Fibroblast of the conjunctiva (primary cell): ENCODE results near the gene ASGR2.
"Not testable (repeated sequence)": the region's sequence is repeated elsewhere in the genome, so short reads cannot be mapped to it uniquely, and the experiment has no call there.

Experiments
- DNase-seq: peaks from one replicate; pipeline ENCODE4 v3.0.0-alpha.2; 2010; ENCODE audit warnings: low read depth

Gene ASGR2, protein sequence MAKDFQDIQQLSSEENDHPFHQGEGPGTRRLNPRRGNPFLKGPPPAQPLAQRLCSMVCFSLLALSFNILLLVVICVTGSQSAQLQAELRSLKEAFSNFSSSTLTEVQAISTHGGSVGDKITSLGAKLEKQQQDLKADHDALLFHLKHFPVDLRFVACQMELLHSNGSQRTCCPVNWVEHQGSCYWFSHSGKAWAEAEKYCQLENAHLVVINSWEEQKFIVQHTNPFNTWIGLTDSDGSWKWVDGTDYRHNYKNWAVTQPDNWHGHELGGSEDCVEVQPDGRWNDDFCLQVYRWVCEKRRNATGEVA

GRCh38 chr17:7114241-7114874, at the start of gene ASGR2:
Gene ASGR2 (minus strand): TSS chr17:7114822. CDS start chr17:7114240, 582 bp downstream.
- no peak for DNase-seq

GRCh38 chr17:7159571-7159970, 44.9 kb upstream of the ASGR2 start:
- not testable (repeated sequence) for DNase-seq

DNA sequence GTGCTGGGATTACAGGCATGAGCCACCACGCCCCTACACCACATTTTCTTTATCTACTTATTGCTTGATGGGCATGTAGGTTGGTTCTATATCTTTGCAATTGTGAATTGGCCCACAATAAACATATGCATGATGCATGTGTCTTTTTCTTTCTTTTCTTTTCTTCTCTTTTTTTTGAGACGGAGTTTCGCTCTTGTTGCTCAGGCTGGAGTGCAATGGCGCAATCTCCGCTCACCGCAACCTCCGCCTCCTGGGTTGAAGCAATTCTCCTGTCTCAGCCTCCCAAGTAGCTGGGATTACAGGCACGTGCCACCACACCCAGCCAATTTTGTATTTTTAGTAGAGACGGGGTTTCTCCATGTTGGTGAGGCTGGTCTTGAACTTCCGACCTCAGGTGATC, 43.8 kb upstream of the ASGR2 start:
- not testable (repeated sequence) for DNase-seq

GRCh38 chr17:7156342-7156940, 41.8 kb upstream of the ASGR2 start:
- DNase-seq, result no peak

DNA sequence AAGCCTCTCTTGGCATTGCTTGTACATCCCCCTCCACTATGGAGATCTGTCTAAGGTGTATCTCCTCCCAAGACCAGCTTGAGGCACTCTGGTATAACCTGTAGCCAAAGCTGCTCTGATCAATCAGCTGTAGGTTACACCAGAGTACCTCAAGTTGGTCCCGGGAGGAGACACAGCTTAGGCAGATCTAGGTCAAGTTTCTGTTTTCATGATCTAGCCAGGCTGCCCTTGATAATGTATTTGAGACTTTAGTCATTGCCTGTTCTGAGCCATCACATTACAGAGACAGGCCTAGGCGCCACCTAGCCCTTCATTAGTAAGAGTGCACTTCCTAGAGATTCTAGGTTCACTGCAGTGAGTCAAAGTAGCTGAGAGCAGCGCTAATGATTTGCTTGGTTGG, 33.1 kb upstream of the ASGR2 start:
- no peak for DNase-seq

DNA sequence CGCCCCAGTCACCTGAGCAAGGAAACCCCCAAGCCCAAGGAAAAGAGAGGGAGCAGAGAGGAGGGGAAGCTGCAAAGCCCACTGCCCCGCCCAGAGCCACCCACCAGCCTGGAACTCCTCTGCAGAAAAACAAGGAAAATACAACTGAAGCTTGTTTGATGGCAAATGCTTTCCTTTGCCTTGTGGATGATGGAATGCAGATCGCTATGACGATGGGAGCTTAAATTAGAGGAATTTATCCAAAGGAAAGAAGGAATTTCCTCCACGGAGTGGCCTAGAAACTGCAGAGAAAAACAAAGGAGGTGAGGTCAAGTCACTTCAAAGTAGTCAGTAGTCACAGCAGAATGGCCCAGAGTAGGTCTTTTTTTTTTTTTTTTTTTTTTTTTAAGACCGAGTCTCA, 31.5 kb upstream of the ASGR2 start:
- DNase-seq, result no peak

- DNase-seq, result no peak
Observed at GRCh38 chr17:7144213-7144612, 29.6 kb upstream of the ASGR2 start.

- DNase-seq, result no peak
Observed at GRCh38 chr17:7141824-7142223, 27.2 kb upstream of the ASGR2 start.

DNA sequence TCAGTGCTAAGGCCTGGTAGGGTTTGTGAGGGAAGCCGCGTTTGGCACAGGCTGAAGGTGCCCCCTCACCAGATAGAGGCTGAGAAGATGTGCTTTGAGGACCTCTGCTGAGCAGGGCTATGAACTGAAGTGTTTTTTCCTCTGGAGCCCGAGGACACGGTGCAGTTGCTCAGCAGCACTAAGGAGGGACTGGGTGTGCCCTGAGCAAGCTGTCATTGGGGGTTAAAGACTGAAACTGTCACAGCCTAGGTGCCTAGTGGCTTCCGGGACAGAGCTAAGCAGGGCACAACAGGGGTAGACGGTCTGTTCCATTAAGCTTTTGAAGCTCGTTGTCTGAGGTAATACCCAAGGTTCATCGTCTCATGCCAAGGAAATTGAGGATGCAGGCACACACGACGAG, 24.8 kb upstream of the ASGR2 start:
- no peak for DNase-seq

DNA sequence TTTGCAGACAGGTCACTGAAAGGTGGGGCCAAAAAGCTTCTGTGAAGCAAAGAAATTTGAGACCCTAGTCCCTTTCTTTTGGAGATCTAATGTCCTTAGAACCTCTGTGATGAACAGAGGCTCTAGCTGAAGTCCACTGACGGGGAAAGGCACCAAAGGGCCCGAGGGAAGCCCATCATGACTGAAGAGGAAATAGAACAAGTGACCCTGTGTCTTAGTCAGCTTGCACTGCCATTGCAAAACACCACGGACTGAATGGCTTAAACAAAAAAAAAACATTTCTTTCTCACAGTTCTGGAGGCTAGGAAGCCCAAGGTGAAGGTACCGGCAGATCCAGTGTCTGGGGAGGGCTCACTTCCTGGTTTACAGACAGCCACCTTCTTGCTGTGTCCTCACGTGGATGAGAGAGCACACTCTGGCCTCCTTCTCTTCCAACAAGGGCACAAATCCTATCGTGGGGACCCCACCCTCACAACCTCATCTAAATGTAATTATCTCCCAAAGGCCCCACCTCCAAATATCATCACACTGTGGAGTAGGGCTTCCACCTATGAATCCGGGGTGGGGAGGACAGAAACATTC, 24.3 kb upstream of the ASGR2 start:
- no peak for DNase-seq

- no peak for DNase-seq
Observed at GRCh38 chr17:7137171-7137943, 22.7 kb upstream of the ASGR2 start.

DNA sequence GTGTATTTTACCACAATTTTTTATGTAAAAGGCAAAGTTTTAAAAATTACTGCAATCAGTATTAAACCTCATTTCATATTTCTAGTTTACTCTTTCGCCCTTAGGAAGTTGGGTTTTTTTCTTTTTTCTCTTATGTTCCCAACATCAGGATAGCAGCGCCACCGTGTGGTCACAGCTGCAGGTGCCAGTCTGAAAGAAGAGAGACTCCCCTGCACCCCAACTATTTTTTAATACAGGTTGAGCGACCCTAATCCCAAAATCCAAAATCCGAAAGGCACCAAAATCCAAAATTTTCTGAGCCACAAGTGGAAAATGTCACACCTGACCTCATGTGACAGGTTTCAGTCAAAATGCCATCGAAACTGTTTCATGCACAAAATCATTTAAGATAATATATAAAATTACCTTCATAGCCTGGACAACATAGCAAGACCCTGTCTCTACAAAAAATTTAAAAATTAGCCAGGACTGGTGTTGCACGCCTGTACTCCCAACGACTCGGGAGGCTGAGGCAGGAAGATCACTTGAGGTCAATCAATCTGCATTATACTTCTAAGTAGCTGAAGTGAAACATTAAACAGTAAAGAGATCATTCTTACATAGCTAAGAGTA, 21.8 kb upstream of the ASGR2 start:
- DNase-seq, result peak; percentile 55

GRCh38 chr17:7133916-7134315, 19.3 kb upstream of the ASGR2 start:
- DNase-seq, result no peak

- DNase-seq, result no peak
Observed at GRCh38 chr17:7133424-7133823, 18.8 kb upstream of the ASGR2 start.

DNA sequence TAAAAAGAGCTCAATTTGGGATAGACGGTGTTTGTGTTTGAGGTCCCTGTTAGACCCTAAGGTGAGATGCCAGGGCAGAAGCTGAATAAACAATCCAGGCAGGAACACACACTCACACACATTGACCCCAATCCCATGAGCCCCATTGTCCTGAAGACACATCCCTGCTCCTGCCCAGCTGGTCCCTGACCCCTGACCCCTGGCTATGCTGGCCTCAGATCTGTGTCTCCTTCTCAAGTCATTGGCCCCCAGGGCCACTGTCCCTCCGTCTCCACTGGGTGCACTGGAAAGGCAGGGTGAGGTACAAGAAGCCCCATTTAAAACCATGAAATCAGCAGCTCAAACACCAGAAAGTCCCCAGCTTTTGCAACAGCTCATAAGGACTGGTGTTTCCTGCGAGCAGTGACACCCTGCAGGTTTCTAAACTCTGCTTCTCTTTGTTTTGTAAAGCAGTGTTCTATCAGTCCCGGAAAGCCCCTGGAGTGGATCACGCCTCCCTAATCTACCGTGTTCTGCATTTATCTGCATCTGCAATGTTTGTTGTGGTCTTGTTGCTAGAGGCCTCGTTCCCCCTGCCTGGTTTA, 18.0 kb upstream of the ASGR2 start:
- DNase-seq, result no peak

DNA sequence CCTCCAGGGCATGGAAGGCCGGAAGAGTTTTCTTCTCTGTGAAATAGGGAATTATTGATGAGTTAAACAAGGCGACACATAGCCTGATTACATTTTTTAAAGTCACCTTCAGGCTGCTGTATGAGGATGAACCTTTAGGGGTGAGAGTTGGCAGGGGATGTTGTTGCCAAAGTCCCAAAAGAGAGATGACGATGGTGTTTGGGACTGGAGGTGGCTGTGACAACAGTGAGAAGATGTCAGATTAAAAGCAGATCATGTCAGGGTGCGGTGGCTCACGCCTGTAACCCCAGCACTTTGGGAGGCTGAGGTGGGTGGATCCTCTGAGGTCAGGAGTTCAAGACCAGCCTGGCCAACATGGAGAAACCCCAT, 16.8 kb upstream of the ASGR2 start:
- DNase-seq, result no peak

DNA sequence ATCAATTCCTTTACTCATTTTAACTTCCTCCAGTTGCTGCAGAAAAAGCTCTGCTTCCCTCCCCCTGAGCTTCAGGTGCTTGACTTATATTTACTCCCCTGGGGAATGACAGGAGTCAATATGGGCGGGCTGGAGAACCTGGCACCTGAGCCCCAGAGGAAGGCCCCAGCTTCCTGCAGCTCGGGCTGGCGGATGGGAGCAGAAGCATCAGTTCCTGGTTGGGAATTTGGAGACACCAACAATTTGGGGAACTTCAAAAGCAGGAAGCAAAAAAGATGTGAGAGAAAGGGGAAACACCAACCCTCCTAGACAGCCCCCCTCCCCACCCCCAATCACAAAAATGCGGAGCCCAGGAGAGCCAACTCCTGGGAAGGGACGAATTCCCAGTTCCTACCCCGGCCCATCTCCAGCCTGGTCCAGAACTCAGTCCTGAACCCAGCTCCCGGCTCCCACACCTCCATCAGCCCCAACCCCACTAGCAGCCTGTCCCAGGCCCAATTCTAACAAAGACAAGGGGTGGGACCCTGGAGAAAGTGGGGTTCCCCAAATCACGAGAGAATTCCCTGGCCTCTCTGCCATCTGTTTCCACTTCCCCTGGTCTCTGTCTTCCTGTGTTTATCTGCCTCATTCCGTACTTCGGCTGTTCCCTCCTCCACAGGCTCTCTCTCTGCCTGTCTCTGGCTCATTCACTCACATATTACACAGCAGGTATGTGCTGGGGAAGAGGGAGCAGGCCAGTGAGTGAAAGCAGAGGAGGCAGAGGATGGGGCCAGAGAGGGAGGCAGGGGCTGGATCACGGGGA, 16.2 kb upstream of the ASGR2 start:
- DNase-seq, result no peak

DNA sequence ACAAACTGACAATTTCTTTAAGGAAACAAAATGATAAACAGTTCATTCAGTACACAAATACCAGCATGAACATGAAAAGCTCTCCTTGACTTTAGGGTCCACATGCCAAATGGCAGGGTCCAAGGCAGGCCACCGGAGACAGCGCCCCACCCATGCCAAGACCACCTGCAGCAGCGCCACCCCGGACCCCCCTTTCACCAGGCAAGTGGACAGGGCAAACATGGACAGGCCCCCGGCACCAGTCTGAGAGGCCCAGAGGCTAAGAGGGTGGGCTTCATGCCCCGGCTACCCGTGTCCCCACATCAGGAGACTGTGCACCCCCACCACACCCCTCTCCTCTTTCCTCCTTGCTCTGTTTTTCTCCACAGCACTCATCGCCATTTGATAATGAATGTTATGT, 14.7 kb upstream of the ASGR2 start:
- DNase-seq, result no peak

- no peak for DNase-seq
Observed at GRCh38 chr17:7128160-7128559, 13.5 kb upstream of the ASGR2 start.

GRCh38 chr17:7127501-7127900, 12.9 kb upstream of the ASGR2 start:
- not testable (repeated sequence) for DNase-seq

- DNase-seq, result not testable (repeated sequence)
Observed at GRCh38 chr17:7126386-7126785, 11.8 kb upstream of the ASGR2 start.
